Parathyroid adenoma (tissue), 2 donors: Measurements from ENCODE around the gene CCND2.

ENCODE experiments used
- H2AFZ ChIP-seq: fragments of 300-600 bp; sonication (generic); one replicate; pipeline ENCODE4 v1.7.0; 2017; ENCODE audit warnings: antibody characterized with exemption, mild to moderate bottlenecking
- H3K27ac ChIP-seq: fragments of 300-600 bp; sonication (generic); one replicate; pipeline ENCODE4 v1.7.0; 2017
- H3K27me3 ChIP-seq: fragments of 300-600 bp; sonication (generic); one replicate; pipeline ENCODE4 v1.7.0; 2017; ENCODE audit warnings: low read length; ENCODE audit not compliant: control insufficient read depth, insufficient read depth
- H3K36me3 ChIP-seq: fragments of 300-600 bp; sonication (generic); one replicate; pipeline ENCODE4 v1.7.0; 2017; ENCODE audit warnings: low read length; ENCODE audit not compliant: control insufficient read depth, insufficient read depth
- H3K4me1 ChIP-seq: fragments of 300-600 bp; sonication (generic); one replicate; pipeline ENCODE4 v1.7.0; 2017; ENCODE audit warnings: control low read depth
- H3K4me2 ChIP-seq: fragments of 300-600 bp; sonication (generic); one replicate; pipeline ENCODE4 v1.7.0; 2017; ENCODE audit warnings: low read length
- H3K4me3 ChIP-seq: fragments of 300-600 bp; sonication (generic); one replicate; pipeline ENCODE4 v1.7.0; 2017; ENCODE audit warnings: low read depth, low read length
- H3K79me2 ChIP-seq: fragments of 300-600 bp; sonication (generic); one replicate; pipeline ENCODE4 v1.7.0; 2017; ENCODE audit warnings: control low read depth
- H3K9ac ChIP-seq: fragments of 300-600 bp; sonication (generic); one replicate; pipeline ENCODE4 v1.7.0; 2017; ENCODE audit warnings: mild to moderate bottlenecking
- H3K9me3 ChIP-seq: fragments of 300-600 bp; sonication (generic); one replicate; pipeline ENCODE4 v1.7.0; 2017; ENCODE audit warnings: low read length; ENCODE audit not compliant: control insufficient read depth
- TF ChIP-seq, protein P1 (sequence below): fragments of 300-600 bp; sonication (generic); IDR thresholded peaks from one replicate; pipeline ENCODE4 v1.7.0; 2017; ENCODE audit warnings: antibody characterized with exemption, mild to moderate bottlenecking
- donor health status: primary hyperparathyroidism.

The CCND2 gene

DNA sequence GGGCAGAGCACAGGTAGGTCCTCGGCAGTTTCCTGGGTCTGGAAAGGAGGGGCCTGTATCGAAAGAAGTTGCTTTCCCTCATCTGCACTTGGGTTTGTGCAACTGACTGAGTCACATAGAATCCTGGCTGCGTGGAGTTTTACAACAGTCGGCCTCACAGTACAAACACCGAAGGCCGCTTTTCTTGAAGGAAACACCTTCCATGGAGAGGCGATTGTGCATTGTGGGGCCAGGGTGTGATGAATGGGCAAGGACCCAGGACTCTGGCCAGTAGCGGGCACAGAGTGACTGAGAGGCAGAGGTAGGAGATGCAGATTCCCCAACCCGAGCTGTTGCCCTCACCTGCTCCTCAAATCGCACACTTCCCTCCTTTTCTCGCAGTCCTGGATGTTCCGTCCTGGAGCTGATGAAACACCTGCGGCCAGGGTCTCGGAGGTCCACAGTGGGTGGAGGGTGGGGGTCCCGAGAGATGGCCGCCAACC is 7.7 kb downstream of the CCND2 start:
- Histone ChIP-seq H3K27ac (no peak overlapping the region), H3K9ac (no peak overlapping the region), H3K27me3 (no peaks in the 10 kb centered on the region), H3K4me3 (no peak overlapping the region), H2AFZ (no peak overlapping the region), H3K9me3 (no peaks in the 10 kb centered on the region), H3K36me3 (no peaks in the 10 kb centered on the region), H3K4me2 (no peak overlapping the region), H3K4me1 (peaks cover 33% of the 10 kb centered on the region), H3K79me2 (peaks cover 75% of the 10 kb centered on the region)
- TF ChIP-seq, protein P1, sequence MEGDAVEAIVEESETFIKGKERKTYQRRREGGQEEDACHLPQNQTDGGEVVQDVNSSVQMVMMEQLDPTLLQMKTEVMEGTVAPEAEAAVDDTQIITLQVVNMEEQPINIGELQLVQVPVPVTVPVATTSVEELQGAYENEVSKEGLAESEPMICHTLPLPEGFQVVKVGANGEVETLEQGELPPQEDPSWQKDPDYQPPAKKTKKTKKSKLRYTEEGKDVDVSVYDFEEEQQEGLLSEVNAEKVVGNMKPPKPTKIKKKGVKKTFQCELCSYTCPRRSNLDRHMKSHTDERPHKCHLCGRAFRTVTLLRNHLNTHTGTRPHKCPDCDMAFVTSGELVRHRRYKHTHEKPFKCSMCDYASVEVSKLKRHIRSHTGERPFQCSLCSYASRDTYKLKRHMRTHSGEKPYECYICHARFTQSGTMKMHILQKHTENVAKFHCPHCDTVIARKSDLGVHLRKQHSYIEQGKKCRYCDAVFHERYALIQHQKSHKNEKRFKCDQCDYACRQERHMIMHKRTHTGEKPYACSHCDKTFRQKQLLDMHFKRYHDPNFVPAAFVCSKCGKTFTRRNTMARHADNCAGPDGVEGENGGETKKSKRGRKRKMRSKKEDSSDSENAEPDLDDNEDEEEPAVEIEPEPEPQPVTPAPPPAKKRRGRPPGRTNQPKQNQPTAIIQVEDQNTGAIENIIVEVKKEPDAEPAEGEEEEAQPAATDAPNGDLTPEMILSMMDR = no peak

DNA sequence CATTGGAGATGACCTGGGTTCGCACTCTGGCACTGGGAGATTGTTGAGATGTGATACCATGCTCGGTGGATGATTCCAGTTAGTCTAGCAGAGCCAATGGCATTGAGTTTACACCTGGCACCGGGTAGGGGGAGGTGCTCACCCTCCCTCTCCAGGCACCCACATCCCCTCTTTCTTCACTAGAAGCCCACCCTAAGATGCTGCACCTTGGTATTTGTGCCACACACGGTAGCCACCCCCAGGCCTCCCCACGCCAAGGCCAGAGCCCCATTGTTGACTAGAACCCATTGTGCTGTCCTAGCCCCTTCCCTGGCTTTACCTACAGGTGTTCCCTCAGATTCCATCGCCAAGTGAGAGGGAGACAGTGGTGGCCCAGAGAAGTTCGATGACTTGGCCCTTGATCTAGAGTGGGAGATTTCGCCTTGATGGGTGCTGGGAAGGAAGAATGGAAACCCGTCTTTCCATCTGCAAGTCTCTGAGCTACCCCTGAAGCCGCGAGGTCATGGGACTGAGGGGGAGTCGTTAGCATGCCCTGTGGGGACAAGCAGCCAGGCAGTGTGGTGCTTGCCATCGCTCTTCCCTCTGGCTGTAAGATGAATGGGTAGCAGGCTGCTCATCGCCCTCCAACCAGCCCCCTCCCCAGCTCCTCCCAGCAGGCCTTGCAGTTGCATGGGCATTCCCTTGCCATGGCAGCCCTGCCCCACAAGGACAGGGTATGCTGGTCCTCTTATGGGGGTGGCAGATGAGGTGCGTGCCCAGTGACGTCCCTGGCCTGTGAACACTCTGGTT is 8.7 kb downstream of the CCND2 start:
- no peak overlapping the region for H3K9ac ChIP-seq
- no peak overlapping the region for H3K27ac ChIP-seq
- no peak overlapping the region for H3K4me3 ChIP-seq
- H3K36me3 ChIP-seq = no peaks in the 10 kb centered on the region
- H3K4me2 ChIP-seq = no peak overlapping the region
- TF ChIP-seq, protein P1 = no peak
- H3K4me1 ChIP-seq = peaks cover 24% of the 10 kb centered on the region
- no peak overlapping the region for H2AFZ ChIP-seq
- H3K79me2 ChIP-seq = peaks cover 71% of the 10 kb centered on the region
- H3K9me3 ChIP-seq = no peaks in the 10 kb centered on the region
- H3K27me3 ChIP-seq = no peaks in the 10 kb centered on the region

DNA sequence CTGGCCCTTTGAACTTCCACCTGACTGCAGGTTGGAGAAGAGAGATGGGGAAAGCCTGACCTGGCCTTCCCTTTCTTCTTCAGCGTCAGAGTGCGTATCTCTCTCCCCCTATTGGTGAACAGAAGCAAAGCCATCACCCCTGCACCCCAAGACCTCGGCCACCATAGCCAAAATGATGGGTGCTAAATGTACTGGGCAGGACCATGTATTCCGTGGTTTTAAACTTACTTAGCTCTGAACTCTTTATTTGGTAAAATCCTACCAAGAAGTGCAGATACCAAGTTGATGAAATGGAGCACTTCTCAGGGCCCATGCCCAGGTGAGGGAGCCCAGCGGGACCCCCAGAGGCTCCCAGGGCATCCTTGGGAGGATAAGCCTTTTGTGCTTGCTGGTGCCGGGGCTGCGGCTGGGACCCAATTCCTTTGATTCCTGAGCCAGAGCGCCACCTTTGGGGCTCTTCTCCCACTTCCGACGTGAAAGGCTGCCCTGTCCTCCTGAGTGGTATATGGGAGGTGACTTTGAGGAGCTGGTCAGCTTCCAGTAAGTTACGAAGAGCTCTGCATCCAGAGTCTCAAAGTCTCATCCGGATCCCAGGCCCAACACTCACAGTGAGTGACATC is 9.4 kb downstream of the CCND2 start:
- H3K27me3 ChIP-seq = no peaks in the 10 kb centered on the region
- no peak overlapping the region for H3K9ac ChIP-seq
- H3K27ac ChIP-seq = no peak overlapping the region
- H3K9me3 ChIP-seq = no peaks in the 10 kb centered on the region
- H3K4me1 ChIP-seq = peaks cover 23% of the 10 kb centered on the region
- peaks cover 64% of the 10 kb centered on the region for H3K79me2 ChIP-seq
- no peaks in the 10 kb centered on the region for H3K36me3 ChIP-seq
- TF ChIP-seq, protein P1 = no peak
- no peak overlapping the region for H3K4me3 ChIP-seq
- no peak overlapping the region for H3K4me2 ChIP-seq
- H2AFZ ChIP-seq = no peak overlapping the region

DNA sequence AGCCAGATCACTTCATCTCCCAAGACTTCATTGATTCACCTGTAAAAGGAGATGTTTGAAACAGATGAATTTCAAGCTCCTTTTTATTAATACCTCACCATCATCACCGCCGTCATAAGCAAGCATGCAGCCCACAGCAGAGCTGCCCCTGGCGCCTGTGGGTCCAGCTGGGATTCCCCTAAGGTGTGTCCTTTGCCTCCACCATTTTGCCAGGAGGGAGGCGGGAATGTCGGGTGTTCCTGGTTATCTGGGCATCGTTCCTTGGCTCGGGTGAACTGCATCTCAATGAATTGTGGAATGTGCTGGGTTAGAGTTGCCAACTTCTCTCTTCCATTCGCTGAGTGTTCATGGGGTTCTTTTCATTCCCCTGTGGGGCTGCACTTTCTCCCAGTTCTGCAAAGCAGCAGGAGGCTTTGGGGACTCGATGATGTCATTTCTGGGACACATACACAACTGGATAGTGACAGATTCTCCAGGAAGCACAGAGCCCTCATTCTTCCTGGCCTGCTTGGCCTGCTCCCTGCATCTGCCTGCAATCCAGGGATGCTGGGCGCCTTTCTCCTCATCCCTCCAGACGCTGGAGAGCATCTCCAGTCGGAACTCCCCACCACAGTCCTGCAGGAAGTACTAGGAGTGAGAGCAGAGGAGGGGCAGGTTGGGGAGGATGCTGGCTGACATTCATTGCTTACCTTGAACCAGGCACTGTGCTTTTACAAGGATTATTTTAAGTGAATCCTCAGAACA is 10.1 kb downstream of the CCND2 start:
- Histone ChIP-seq H3K27me3 (no peaks in the 10 kb centered on the region), H3K27ac (no peak overlapping the region), H3K9ac (no peak overlapping the region), H3K4me3 (no peak overlapping the region), H3K9me3 (no peaks in the 10 kb centered on the region), H3K4me1 (peaks cover 20% of the 10 kb centered on the region), H2AFZ (no peak overlapping the region), H3K36me3 (no peaks in the 10 kb centered on the region), H3K4me2 (no peak overlapping the region), H3K79me2 (peaks cover 57% of the 10 kb centered on the region)
- TF ChIP-seq, protein P1 = no peak
